Adrenal gland (tissue), 5 donors: ENCODE results near the gene CD24.

Experiments used
- CTCF ChIP-seq, 6 experiments: fragments of 450-650 bp in 4 of 6; fragments of 200-600 bp in 2 of 6; sonication (generic) in 1 of 6; IDR thresholded peaks; 1 replicate in 5 of 6; 2 replicates in 1 of 6; pipeline versions ENCODE4 v1.5.1 to v1.8.0; 2016 to 2021; ENCODE audit warnings: antibody characterized with exemption in 6 of 6, mild to moderate bottlenecking in 2 of 6, moderate library complexity in 1 of 6
- POLR2A ChIP-seq, 2 donors: fragments of 450-650 bp; IDR thresholded peaks; one replicate each; pipeline ENCODE4 v1.6.1; 2017; ENCODE audit warnings: antibody characterized with exemption in 2 of 2, mild to moderate bottlenecking in 2 of 2, moderate library complexity in 1 of 2
- donor health status: DM: no; HTN: no; CAD: no.

DNA sequence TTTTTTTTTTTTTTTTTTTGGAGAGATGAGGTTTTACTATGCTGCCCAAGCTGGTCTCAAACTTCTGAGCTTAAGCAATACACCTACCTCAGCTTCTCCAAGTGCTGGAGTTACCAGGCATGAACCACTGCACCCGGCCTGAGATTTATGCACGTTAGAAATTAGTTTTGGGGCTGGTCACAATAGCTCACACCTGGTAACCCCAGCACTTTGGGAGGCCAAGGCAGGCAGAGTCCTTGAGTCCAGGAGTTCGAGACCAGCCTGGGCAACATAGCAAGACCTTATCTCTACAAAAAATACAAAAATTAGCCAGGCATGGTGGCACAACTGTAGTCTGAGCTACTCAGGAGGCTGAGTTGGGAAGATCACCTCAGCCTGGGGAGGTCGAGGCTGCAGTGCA lies 51.9 kb downstream of the CD24 start:
- TF ChIP-seq CTCF (IDR thresholded peaks at IDR 0.05) (no peak), POLR2A (IDR thresholded peaks at IDR 0.05) (no peak)
